K562 (cell line): Measurements from ENCODE around the gene SYS1. TPM values are rescaled to one million over a fixed set of nuclear protein-coding genes. Genes with fewer than 3 reads are reported as not detected.
A peak's percentile ranks its signal among the peaks of the same experiment; 100 is the strongest.

Experiments
- ASH1L ChIP-seq: fragments of 450-650 bp; IDR thresholded peaks from 2 replicates; pipeline ENCODE4 v1.6.1; 2018; ENCODE audit warnings: borderline replicate concordance, mild to moderate bottlenecking, low read depth; ENCODE audit not compliant: partially characterized antibody
- FOXP4 ChIP-seq: sonication (generic); formaldehyde crosslinking; IDR thresholded peaks from 2 replicates; pipeline ENCODE4 v1.8.0; 2022; ENCODE audit warnings: mild to moderate bottlenecking, missing genetic modification reagents, borderline replicate concordance
- GATAD2B ChIP-seq: fragments of 450-650 bp; IDR thresholded peaks from 2 replicates; pipeline ENCODE4 v1.6.1; 2017; ENCODE audit warnings: mild to moderate bottlenecking, borderline replicate concordance
- MCM5 ChIP-seq: fragments of 450-650 bp; IDR thresholded peaks from 2 replicates; pipeline ENCODE4 v1.6.1; 2016; ENCODE audit warnings: low read depth
- NR2F6 ChIP-seq: fragments of 450-650 bp; formaldehyde crosslinking; IDR thresholded peaks from 2 replicates; pipeline ENCODE4 v1.4.0; 2020; ENCODE audit warnings: mild to moderate bottlenecking
- SMARCC2 ChIP-seq: fragments of 450-650 bp; IDR thresholded peaks from 2 replicates; pipeline ENCODE4 v1.6.1; 2017; ENCODE audit warnings: antibody characterized with exemption, moderate library complexity, mild to moderate bottlenecking, low read depth
- SNRNP70 ChIP-seq: fragments of 200-400 bp; formaldehyde crosslinking; optimal IDR thresholded peaks from 2 replicates; pipeline ENCODE3; 2017; ENCODE audit warnings: low read depth, low read length
- TRIM28 ChIP-seq: fragments of 450-650 bp; IDR thresholded peaks from 2 replicates; pipeline ENCODE4 v1.6.1; 2017
- ZNF146 ChIP-seq: IDR thresholded peaks from one replicate; pipeline ENCODE4 v1.6.1; 2018; ENCODE audit warnings: missing compliant biosample characterization; ENCODE audit not compliant: unreplicated experiment
- ZNF174 ChIP-seq: fragments of 250-450 bp; sonication (Bioruptor Pico); IDR thresholded peaks from 2 replicates; pipeline ENCODE4 v1.4.0; 2020; ENCODE audit warnings: mild to moderate bottlenecking
- ZNF76 ChIP-seq: fragments of 250-450 bp; sonication (Bioruptor Pico); IDR thresholded peaks from 2 replicates; pipeline ENCODE4 v1.4.0; 2020; ENCODE audit warnings: mild to moderate bottlenecking, moderate library complexity, borderline replicate concordance
- polyA plus RNA-seq, 8 experiments: library from polyadenylated mRNA; depleted of rRNA in 4 of 8; stranded (reverse) in 5 of 8; unstranded in 3 of 8; fragments of >200 nt; fragmentation: Nextera tagmentation in 2 of 8; fragmentation: Illumina TruSeq in 1 of 8; extraction: Ambion mirVana in 2 of 8; extraction: Trizol in 1 of 8; gene quantifications; 2 replicates each; pipeline versions ENCODE4 v1.2.1 to v1.2.3, GENCODE V29; 2011 to 2014; ENCODE audit warnings: inconsistent platforms in 1 of 8, missing spikeins in 1 of 8
- total RNA-seq, 7 experiments: library from RNA; depleted of rRNA in 6 of 7; stranded (reverse); fragments of >200 nt in 6 of 7; fragmentation: Illumina TruSeq in 2 of 7; extraction: Trizol in 2 of 7; gene quantifications; 2 replicates each; pipeline versions ENCODE4 v1.2.1 to v1.2.3, GENCODE V29; 2011 to 2021; ENCODE audit warnings: low replicate concordance in 1 of 7
- TF ChIP-seq, protein P1 (sequence below), 2 experiments: fragments of 450-650 bp; formaldehyde crosslinking in 1 of 2; IDR thresholded peaks; 2 replicates each; pipeline versions ENCODE4 v1.4.0 to v1.6.1; 2014 to 2020; ENCODE audit warnings: mild to moderate bottlenecking in 2 of 2, borderline replicate concordance in 1 of 2, low read depth in 1 of 2
- TF ChIP-seq, protein P2 (sequence below): fragments of 250-450 bp; sonication (Bioruptor Pico); IDR thresholded peaks from 2 replicates; pipeline ENCODE4 v1.4.0; 2020

SYS1 gene
- total and polyA plus RNA-seq, 9 of the 15 experiments (the other 6 are each of a cell fraction or from before 2014, with no cell fraction given), result 11.1 to 25.2 (median 17.5) TPM

GRCh38 chr20:45343532-45344167 is 19.3 kb upstream of the SYS1 start (continued):
- TF ChIP-seq, protein P1, sequence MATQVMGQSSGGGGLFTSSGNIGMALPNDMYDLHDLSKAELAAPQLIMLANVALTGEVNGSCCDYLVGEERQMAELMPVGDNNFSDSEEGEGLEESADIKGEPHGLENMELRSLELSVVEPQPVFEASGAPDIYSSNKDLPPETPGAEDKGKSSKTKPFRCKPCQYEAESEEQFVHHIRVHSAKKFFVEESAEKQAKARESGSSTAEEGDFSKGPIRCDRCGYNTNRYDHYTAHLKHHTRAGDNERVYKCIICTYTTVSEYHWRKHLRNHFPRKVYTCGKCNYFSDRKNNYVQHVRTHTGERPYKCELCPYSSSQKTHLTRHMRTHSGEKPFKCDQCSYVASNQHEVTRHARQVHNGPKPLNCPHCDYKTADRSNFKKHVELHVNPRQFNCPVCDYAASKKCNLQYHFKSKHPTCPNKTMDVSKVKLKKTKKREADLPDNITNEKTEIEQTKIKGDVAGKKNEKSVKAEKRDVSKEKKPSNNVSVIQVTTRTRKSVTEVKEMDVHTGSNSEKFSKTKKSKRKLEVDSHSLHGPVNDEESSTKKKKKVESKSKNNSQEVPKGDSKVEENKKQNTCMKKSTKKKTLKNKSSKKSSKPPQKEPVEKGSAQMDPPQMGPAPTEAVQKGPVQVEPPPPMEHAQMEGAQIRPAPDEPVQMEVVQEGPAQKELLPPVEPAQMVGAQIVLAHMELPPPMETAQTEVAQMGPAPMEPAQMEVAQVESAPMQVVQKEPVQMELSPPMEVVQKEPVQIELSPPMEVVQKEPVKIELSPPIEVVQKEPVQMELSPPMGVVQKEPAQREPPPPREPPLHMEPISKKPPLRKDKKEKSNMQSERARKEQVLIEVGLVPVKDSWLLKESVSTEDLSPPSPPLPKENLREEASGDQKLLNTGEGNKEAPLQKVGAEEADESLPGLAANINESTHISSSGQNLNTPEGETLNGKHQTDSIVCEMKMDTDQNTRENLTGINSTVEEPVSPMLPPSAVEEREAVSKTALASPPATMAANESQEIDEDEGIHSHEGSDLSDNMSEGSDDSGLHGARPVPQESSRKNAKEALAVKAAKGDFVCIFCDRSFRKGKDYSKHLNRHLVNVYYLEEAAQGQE (IDR thresholded peaks at IDR 0.05; ENCODE audit: borderline replicate concordance), result peak; percentile 73; the same call in 1 of the 2 replicates
- TF ChIP-seq, protein P1 (CRISPR knock-in tag; IDR thresholded peaks at IDR 0.05; ENCODE audit: low read depth), result no peak
- TF ChIP-seq ASH1L (no peak), GATAD2B (no peak), FOXP4 (CRISPR knock-in tag) (no peak), ZNF146 (CRISPR knock-in tag) (no peak), NR2F6 (CRISPR knock-in tag) (no peak), MCM5 (no peak), ZNF76 (no peak), TRIM28 (no peak), ZNF174 (CRISPR knock-in tag) (no peak), SNRNP70 (no peak), SMARCC2 (no peak)
- TF ChIP-seq, protein P2, sequence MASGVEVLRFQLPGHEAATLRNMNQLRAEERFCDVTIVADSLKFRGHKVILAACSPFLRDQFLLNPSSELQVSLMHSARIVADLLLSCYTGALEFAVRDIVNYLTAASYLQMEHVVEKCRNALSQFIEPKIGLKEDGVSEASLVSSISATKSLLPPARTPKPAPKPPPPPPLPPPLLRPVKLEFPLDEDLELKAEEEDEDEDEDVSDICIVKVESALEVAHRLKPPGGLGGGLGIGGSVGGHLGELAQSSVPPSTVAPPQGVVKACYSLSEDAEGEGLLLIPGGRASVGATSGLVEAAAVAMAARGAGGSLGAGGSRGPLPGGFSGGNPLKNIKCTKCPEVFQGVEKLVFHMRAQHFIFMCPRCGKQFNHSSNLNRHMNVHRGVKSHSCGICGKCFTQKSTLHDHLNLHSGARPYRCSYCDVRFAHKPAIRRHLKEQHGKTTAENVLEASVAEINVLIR (CRISPR knock-in tag), result no peak
